ENCODE measurements around the gene ACSS1. TPM values are rescaled to one million over a fixed set of nuclear protein-coding genes. Genes with fewer than 3 reads are reported as not detected.

ACSS1 gene
- total RNA-seq, 1 donor from 2014 or later, result 70.8 TPM

- DNase-seq (ENCODE audit: low spot score), result no peak
Observed at GRCh38 chr20:24993337-24994185, 64.4 kb downstream of the ACSS1 start.

GRCh38 chr20:24992487-24993205, 65.3 kb downstream of the ACSS1 start, which contains the start of gene APMAP:
TSS of gene APMAP (minus strand) at chr20:24992751. CDS start at chr20:24992688, 63 bp downstream.
- peak; percentile 96 for DNase-seq (ENCODE audit: low spot score)

- no peak for DNase-seq (ENCODE audit: low spot score)
Observed at GRCh38 chr20:24991897-24992486, 65.9 kb downstream of the ACSS1 start.

- no peak for DNase-seq (ENCODE audit: low spot score)
Observed at GRCh38 chr20:24990810-24991252, 67.1 kb downstream of the ACSS1 start.

GRCh38 chr20:24989162-24989561, 68.8 kb downstream of the ACSS1 start:
- no peak for DNase-seq (ENCODE audit: low spot score)

- no peak for DNase-seq (ENCODE audit: low spot score)
Observed at GRCh38 chr20:24987873-24988835, 69.8 kb downstream of the ACSS1 start.

GRCh38 chr20:24987244-24987643, 70.7 kb downstream of the ACSS1 start:
- no peak for DNase-seq (ENCODE audit: low spot score)

- no peak for DNase-seq (ENCODE audit: low spot score)
Observed at GRCh38 chr20:24986436-24987015, 71.4 kb downstream of the ACSS1 start.

- no peak for DNase-seq (ENCODE audit: low spot score)
Observed at GRCh38 chr20:24985802-24986201, 72.1 kb downstream of the ACSS1 start.

GRCh38 chr20:24984961-24985640, 72.8 kb downstream of the ACSS1 start:
- DNase-seq (ENCODE audit: low spot score), result no peak

- DNase-seq (ENCODE audit: low spot score), result no peak
Observed at GRCh38 chr20:24983896-24984295, 74.0 kb downstream of the ACSS1 start.

GRCh38 chr20:24981790-24982189, 76.1 kb downstream of the ACSS1 start:
- no peak for DNase-seq (ENCODE audit: low spot score)

- DNase-seq (ENCODE audit: low spot score), result no peak
Observed at GRCh38 chr20:24981282-24981681, 76.7 kb downstream of the ACSS1 start.

- DNase-seq (ENCODE audit: low spot score), result no peak
Observed at GRCh38 chr20:24980291-24981053, 77.5 kb downstream of the ACSS1 start.

GRCh38 chr20:24979036-24979960, 78.6 kb downstream of the ACSS1 start:
- DNase-seq (ENCODE audit: low spot score), result no peak

- no peak for DNase-seq (ENCODE audit: low spot score)
Observed at GRCh38 chr20:24978513-24978912, 79.4 kb downstream of the ACSS1 start.

GRCh38 chr20:24977797-24978196, 80.1 kb downstream of the ACSS1 start:
- DNase-seq (ENCODE audit: low spot score), result no peak

GRCh38 chr20:24977336-24977735, 80.6 kb downstream of the ACSS1 start:
- DNase-seq (ENCODE audit: low spot score), result no peak
